GM13976 (cell line): ENCODE measurements around the gene RSPH6A.
A peak's percentile ranks its signal among the peaks of the same experiment; 100 is the strongest.
"Not testable (repeated sequence)": the region's sequence is repeated elsewhere in the genome, so short reads cannot be mapped to it uniquely, and the experiment has no call there.

Experiments
- DNase-seq: peaks from one replicate; pipeline ENCODE4 v3.0.0; 2012; ENCODE audit warnings: low spot score
- in situ Hi-C: fragments of 300-500 bp; cut with MboI; formaldehyde crosslinking; loops from one replicate; pipeline ENCODE4 v1.12.0; 2022; ENCODE audit warnings: low sequenced_read_pairs, mixed read lengths, inconsistent platforms; ENCODE audit not compliant: unreplicated experiment
- TF ChIP-seq, protein P1 (sequence below): IDR thresholded peaks from 2 replicates; pipeline ENCODE4 v1.5.1; 2012; ENCODE audit warnings: borderline replicate concordance, mild to moderate bottlenecking; ENCODE audit not compliant: insufficient read depth; ENCODE audit errors: extremely low read depth, missing control alignments, control extremely low read depth

Gene RSPH6A

DNA sequence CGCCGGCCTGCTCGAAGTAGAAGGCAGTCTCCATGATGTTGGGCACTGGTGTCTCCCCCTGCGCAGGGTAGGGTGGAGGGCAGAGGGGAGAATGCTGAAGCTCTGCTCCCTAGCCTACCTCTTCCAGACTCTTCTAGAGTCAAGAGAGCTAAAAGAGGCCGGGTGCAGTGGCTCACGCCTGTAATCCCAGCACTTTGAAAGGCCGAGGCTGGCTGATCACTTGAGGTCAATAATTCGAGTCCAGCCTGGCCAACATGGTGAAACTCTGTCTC lies 10.2 kb downstream of the RSPH6A start:
- DNase-seq: no peak
- in situ Hi-C loops: no loop called here
- TF ChIP-seq, protein P1, sequence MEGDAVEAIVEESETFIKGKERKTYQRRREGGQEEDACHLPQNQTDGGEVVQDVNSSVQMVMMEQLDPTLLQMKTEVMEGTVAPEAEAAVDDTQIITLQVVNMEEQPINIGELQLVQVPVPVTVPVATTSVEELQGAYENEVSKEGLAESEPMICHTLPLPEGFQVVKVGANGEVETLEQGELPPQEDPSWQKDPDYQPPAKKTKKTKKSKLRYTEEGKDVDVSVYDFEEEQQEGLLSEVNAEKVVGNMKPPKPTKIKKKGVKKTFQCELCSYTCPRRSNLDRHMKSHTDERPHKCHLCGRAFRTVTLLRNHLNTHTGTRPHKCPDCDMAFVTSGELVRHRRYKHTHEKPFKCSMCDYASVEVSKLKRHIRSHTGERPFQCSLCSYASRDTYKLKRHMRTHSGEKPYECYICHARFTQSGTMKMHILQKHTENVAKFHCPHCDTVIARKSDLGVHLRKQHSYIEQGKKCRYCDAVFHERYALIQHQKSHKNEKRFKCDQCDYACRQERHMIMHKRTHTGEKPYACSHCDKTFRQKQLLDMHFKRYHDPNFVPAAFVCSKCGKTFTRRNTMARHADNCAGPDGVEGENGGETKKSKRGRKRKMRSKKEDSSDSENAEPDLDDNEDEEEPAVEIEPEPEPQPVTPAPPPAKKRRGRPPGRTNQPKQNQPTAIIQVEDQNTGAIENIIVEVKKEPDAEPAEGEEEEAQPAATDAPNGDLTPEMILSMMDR: no peak

DNA sequence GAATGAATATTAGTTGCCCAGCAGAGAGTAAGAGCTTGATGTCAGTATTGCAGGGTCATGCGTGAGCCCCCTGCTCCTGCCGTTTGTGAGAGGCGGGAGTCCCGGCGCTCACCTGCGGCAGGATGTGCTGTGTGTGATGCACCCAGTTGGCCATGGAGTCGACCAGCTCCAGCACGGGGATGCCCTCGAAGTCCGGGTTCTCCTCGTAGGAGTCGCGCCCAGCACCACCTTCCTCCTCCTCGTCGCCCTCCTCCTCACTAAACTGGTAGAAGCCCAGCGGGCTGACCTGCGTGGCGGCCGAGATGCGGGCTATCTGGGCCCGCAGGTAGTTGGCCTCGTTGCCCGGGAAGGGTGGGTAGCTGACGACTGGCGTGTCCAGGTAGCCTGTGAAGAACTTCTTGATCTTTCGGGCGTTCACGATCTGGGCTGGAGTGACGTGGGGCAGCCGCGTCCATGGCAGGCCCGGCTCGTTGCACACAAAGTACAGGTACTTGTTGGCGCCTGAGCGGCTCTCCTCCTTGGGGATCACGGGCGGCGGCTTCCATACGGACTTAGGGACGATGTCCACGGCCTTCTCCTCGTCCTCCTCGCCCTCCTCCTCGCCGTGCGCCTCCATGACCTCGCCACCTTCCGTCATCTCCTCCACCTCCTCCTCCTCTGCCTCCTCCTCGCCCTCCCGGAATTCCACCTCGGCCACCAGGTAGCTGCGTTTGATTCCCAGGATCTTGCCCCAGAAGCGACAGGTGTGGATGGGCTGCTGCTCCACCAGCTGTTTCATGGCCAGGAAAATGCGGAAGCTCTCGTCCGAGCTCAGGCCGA lies 10.8 kb downstream of the RSPH6A start:
- in situ Hi-C loops: no loop called here
- TF ChIP-seq, protein P1: no peak
- DNase-seq: no peak

DNA sequence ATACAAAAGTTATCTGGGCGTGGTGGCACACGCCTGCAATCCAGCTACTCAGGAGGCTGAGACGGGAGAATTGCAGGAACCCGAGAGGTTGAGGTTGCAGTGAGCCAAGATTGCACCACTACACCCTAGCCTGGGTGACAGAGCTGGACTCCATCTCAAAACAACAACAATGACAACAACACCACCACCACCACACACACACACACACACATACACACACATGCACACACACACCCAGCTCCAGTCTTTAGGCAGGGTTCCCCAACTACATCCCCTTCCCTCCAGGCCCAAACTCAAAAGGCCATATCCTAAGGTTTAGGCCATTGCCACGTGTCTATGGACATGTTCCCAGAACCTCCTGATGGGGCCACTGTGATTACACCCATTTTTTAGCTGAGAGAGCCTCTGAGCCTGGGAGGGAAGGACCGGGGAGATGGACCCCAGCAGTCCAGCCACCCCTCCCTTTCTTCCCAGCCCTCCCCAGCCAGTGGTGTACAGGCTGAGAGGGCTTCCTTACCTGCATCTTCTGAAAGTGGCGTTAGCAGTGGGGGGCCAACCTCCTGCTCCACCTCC lies 13.4 kb downstream of the RSPH6A start:
- no peak for DNase-seq
- TF ChIP-seq, protein P1: no peak
- in situ Hi-C loops: no loop called here

DNA sequence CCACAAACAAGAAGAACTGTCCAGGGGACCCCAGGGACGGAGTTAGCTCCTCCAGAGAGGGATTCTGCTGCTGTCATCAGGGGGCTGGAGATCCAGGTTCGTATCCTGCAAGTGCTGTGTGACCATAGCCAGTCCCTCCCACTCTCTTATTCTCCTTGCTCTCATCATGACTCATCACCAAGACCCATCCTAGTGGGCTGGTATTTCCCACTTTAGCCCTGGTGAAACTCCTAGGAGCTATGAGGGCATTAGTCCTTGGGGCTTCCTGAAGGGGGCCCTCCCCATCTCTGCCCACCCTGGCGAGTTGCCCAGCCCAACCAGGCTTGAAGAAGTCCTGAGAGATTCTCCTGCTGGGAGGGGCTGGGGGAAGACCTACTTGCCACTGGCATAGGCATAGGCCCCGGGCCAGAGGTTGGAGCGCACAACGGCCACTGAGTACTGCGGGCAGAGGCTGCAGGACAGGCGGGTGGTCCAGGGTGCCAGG lies 15.0 kb downstream of the RSPH6A start:
- in situ Hi-C loops: no loop called here
- TF ChIP-seq, protein P1: no peak
- no peak for DNase-seq

DNA sequence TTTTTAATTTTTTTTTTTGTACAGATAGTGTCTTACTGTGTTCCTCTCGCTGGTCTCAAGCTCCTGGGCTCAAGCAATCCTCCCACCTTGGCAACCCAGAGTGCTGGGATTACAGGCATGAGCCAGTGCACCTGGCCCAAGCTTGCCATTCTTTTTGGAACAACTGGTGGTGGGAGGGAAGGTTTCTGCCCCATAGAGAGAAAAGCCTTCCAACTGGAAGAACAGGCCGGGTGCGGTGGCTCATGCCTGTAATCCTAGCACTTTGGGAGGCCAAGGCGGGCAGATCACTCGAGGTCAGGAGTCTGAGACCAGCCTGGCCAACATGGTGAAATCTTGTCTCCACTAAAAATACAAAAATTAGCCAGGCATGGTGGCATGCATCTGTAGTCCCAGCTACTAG lies 15.6 kb downstream of the RSPH6A start:
- DNase-seq, in situ Hi-C loops: not testable (repeated sequence)

DNA sequence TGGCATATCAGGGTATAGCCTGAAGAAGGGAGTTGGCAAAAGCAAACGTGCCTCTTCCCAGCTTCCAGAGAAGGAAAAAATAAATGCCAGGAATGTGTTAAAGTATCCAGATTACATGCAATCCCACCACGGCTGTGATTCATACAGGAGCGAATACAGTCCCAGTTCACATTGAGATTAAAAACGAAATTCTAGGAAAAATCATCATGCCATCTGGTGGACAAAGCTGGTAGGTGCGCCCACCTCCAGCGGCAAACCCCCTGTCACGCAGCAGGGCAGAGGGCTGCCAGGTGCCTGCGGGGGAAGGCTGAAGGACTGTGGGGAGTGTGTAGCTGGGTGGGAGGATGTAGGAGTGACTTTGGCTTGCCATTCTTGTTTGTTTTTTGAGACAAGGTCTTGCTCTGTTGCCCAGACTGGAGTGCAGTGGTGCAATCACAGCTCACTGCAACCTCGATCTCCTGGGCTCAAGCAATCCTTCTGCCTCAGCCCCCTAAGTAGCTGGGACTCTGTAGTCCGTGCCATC lies 16.1 kb downstream of the RSPH6A start:
- peak; percentile 84 for DNase-seq
- TF ChIP-seq, protein P1: peak; percentile 60
- in situ Hi-C loops: no loop called here

DNA sequence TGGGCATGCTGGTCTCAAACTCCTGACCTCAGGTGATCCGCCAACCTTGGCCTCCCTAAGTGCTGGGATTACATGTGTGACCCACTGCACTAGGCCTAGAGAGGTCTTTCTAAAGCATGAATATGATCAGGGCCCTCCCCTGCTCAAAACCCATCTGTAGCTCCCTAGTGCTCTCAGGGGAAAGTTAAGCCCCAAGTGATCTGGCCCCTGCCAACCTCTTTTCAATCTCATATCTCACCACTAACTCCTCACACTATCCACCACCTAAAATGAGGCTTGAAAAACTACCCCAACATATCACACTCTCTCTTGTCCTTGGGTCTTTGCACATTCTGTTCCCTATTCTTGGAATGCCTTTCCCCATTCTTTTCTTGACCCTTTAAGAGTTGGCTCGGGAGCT lies 20.5 kb downstream of the RSPH6A start:
- no peak for DNase-seq
- in situ Hi-C loops: no loop called here
- TF ChIP-seq, protein P1: no peak
